HL-60 (cell line): ENCODE results near the gene TBC1D16.

Experiments used
- CTCF ChIP-seq: IDR thresholded peaks from one replicate; pipeline ENCODE4 v1.5.1; 2011; ENCODE audit warnings: low read length, control low read depth, inconsistent platforms; ENCODE audit not compliant: insufficient read depth
- POLR2AphosphoS5 ChIP-seq: IDR thresholded peaks from 2 replicates; pipeline ENCODE4 v1.6.1; 2012; ENCODE audit warnings: low read depth
- REST ChIP-seq: IDR thresholded peaks from 2 replicates; pipeline ENCODE4 v1.6.1; 2012; ENCODE audit warnings: low read depth; ENCODE audit not compliant: insufficient replicate concordance
- SPI1 ChIP-seq: IDR thresholded peaks from 2 replicates; pipeline ENCODE4 v1.6.1; 2012; ENCODE audit warnings: low read depth, mild to moderate bottlenecking, borderline replicate concordance

- TF ChIP-seq CTCF (no peak), REST (no peak), POLR2AphosphoS5 (no peak), SPI1 (no peak)
These were observed 19.9 kb upstream of the TBC1D16 start for GRCh38 chr17:80055597-80055996.
